OCI-LY1 (cell line): ENCODE measurements around the gene PSAT1.

ENCODE experiments used
- H2AFZ ChIP-seq: fragments of 200-600 bp; sonication (generic), shearing (Covaris generic); 2 replicates; pipeline ENCODE4 v1.6.0; 2014; ENCODE audit warnings: antibody characterized with exemption, mild to moderate bottlenecking, low read length
- H3F3A ChIP-seq: fragments of 200-600 bp; sonication (generic), shearing (Covaris generic); 2 replicates; pipeline ENCODE4 v1.6.0; 2014; ENCODE audit warnings: mild to moderate bottlenecking, antibody characterized with exemption, low read length, moderate library complexity; ENCODE audit not compliant: insufficient read depth
- H3K27ac ChIP-seq: fragments of 200-600 bp; sonication (generic); 2 replicates; pipeline ENCODE4 v1.5.1; 2014; ENCODE audit warnings: low read length, mixed run types, mild to moderate bottlenecking, low read depth; ENCODE audit not compliant: poor library complexity, severe bottlenecking
- H3K27me3 ChIP-seq: fragments of 200-600 bp; sonication (generic); 2 replicates; pipeline ENCODE4 v1.6.0; 2014; ENCODE audit warnings: antibody characterized with exemption, mild to moderate bottlenecking, low read length, moderate library complexity; ENCODE audit not compliant: insufficient read depth
- H3K36me3 ChIP-seq: fragments of 200-600 bp; sonication (generic); 2 replicates; pipeline ENCODE4 v1.6.1; 2014; ENCODE audit warnings: mild to moderate bottlenecking, antibody characterized with exemption, low read length, moderate library complexity, mixed read lengths; ENCODE audit not compliant: insufficient read depth
- H3K4me1 ChIP-seq: fragments of 200-600 bp; sonication (generic); 2 replicates; pipeline ENCODE4 v1.5.1; 2014; ENCODE audit warnings: mild to moderate bottlenecking, low read length, moderate library complexity; ENCODE audit not compliant: insufficient read depth, severe bottlenecking
- H3K4me2 ChIP-seq: fragments of 200-600 bp; sonication (generic), shearing (Covaris generic); 2 replicates; pipeline ENCODE4 v1.6.1; 2014; ENCODE audit warnings: low read length
- H3K4me3 ChIP-seq: fragments of 200-600 bp; sonication (generic); 2 replicates; pipeline ENCODE4 v1.5.1; 2014; ENCODE audit warnings: low read length, low read depth, mild to moderate bottlenecking, mixed read lengths; ENCODE audit not compliant: poor library complexity, severe bottlenecking
- H3K79me2 ChIP-seq: fragments of 200-600 bp; shearing (Covaris generic); 2 replicates; pipeline ENCODE4 v1.6.1; 2016; ENCODE audit warnings: mixed run types, low read length, mixed read lengths; ENCODE audit not compliant: insufficient read depth
- H3K9ac ChIP-seq: fragments of 200-600 bp; sonication (generic), shearing (Covaris generic); 2 replicates; pipeline ENCODE4 v1.6.1; 2014; ENCODE audit warnings: mild to moderate bottlenecking, low read length, mixed read lengths
- H3K9me2 ChIP-seq: fragments of 200-600 bp; sonication (generic), shearing (Covaris generic); 2 replicates; pipeline ENCODE4 v1.6.1; 2014; ENCODE audit warnings: low read depth, mild to moderate bottlenecking, low read length, mixed read lengths
- H3K9me3 ChIP-seq: fragments of 200-600 bp; shearing (Covaris generic); 2 replicates; pipeline ENCODE4 v1.6.1; 2014; ENCODE audit warnings: low read length, mixed read lengths
- H4K20me1 ChIP-seq: fragments of 200-600 bp; sonication (generic), shearing (Covaris generic); 2 replicates; pipeline ENCODE4 v1.6.0; 2016; ENCODE audit warnings: mild to moderate bottlenecking, low read length; ENCODE audit not compliant: insufficient read depth
- EZH2 ChIP-seq: fragments of 200-600 bp; sonication (generic), shearing (Covaris generic); IDR thresholded peaks from 2 replicates; pipeline ENCODE4 v1.8.0; 2017; ENCODE audit warnings: borderline replicate concordance, mixed run types, mild to moderate bottlenecking, antibody characterized with exemption, low read length, moderate library complexity, mixed read lengths
- TF ChIP-seq, protein P1 (sequence below): fragments of 200-600 bp; sonication (generic), shearing (Covaris generic); IDR thresholded peaks from 2 replicates; pipeline ENCODE4 v1.5.1; 2017; ENCODE audit warnings: mild to moderate bottlenecking, antibody characterized with exemption, low read length, moderate library complexity, mixed read lengths

Gene PSAT1

DNA sequence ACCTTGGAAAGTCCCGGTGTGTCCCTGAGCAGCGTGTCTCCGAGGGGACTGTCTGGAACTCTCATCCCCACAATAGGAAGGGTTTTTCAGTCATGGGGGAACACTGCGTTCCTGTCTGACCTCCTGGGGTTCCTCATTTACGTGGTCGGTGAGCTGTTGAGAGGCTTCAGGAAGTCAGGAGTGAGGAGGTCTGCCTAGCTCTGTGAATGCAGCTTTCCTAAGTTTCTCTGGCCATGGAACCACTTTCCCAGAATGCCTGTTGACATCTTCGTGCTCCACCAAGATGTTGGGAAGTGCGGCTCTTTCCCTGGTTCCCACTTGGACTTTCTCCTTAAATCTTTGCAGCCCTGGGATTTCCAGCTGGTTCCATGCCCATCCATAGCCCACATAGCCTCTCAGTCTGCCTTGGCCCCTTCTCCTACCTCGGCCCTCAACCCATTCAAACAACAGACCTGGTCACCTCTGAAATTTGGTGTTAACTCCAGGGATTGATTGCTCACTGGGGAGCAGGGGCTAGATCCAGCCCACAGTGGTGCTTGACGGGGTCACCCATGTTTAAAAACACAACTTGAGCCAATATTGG lies 27.2 kb downstream of the PSAT1 start:
- Histone ChIP-seq H3F3A (no peaks in the 10 kb centered on the region), H3K36me3 (peaks cover 51% of the 10 kb centered on the region), H3K9me2 (no peaks in the 10 kb centered on the region), H3K4me1 (no peaks in the 10 kb centered on the region), H3K27me3 (no peaks in the 10 kb centered on the region), H3K9me3 (no peaks in the 10 kb centered on the region), H3K27ac (no peak overlapping the region), H3K9ac (no peak overlapping the region), H3K4me2 (no peak overlapping the region), H3K4me3 (no peak overlapping the region), H2AFZ (no peak overlapping the region), H4K20me1 (no peaks in the 10 kb centered on the region), H3K79me2 (no peaks in the 10 kb centered on the region)
- TF ChIP-seq, protein P1, sequence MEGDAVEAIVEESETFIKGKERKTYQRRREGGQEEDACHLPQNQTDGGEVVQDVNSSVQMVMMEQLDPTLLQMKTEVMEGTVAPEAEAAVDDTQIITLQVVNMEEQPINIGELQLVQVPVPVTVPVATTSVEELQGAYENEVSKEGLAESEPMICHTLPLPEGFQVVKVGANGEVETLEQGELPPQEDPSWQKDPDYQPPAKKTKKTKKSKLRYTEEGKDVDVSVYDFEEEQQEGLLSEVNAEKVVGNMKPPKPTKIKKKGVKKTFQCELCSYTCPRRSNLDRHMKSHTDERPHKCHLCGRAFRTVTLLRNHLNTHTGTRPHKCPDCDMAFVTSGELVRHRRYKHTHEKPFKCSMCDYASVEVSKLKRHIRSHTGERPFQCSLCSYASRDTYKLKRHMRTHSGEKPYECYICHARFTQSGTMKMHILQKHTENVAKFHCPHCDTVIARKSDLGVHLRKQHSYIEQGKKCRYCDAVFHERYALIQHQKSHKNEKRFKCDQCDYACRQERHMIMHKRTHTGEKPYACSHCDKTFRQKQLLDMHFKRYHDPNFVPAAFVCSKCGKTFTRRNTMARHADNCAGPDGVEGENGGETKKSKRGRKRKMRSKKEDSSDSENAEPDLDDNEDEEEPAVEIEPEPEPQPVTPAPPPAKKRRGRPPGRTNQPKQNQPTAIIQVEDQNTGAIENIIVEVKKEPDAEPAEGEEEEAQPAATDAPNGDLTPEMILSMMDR, result no peak
- TF ChIP-seq EZH2, result no peak

DNA sequence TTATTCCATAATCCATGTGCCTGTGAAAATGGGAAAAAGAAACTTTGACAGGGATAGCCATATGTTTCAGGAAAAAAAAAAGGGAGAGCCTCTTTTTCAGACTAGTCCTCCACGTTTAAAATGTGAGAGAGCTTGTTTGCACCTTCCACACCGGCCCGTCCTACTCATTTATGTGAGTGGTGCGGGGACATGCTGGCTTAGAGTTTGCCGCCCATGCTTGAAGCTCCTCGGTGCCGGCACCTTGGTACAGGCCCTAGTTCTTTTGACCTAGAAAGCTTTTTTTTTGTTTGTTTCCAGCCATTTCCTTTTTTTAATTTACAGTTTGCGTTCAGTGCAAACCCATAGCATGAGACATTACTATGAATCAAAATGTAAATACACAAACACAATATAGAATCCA lies 27.8 kb downstream of the PSAT1 start:
- H3K9ac ChIP-seq, result no peak overlapping the region
- no peaks in the 10 kb centered on the region for H3F3A ChIP-seq
- no peak overlapping the region for H3K4me2 ChIP-seq
- no peaks in the 10 kb centered on the region for H3K9me3 ChIP-seq
- TF ChIP-seq, protein P1, result no peak
- TF ChIP-seq EZH2, result no peak
- H4K20me1 ChIP-seq, result no peaks in the 10 kb centered on the region
- no peaks in the 10 kb centered on the region for H3K4me1 ChIP-seq
- no peak overlapping the region for H3K27ac ChIP-seq
- H3K9me2 ChIP-seq, result no peaks in the 10 kb centered on the region
- H3K36me3 ChIP-seq, result peaks cover 48% of the 10 kb centered on the region
- H3K27me3 ChIP-seq, result no peaks in the 10 kb centered on the region
- H2AFZ ChIP-seq, result no peak overlapping the region
- no peak overlapping the region for H3K4me3 ChIP-seq
- no peaks in the 10 kb centered on the region for H3K79me2 ChIP-seq

DNA sequence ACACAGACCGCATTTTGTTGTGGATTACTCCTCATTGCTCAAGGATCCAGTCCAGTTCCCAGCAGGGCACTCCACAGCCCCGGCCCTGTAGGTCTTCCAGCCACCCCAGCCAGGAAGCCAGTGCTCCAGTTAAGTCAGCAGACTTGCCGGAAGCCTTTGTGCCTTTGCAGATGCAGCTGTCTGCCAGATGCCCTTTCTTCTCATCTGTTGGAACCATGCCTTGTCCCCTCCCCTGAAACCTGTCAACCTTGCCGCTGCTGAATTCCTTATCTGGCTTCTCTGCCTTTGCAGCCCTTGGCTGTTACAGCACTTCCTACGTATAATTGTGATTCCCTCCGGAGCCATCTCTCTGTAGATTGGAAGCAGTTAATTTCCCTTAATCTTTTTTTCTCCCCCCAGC lies 28.4 kb downstream of the PSAT1 start:
- Histone ChIP-seq H3K4me1 (no peaks in the 10 kb centered on the region), H3K9me3 (no peaks in the 10 kb centered on the region), H3K9ac (no peak overlapping the region), H3K27me3 (no peaks in the 10 kb centered on the region), H2AFZ (no peak overlapping the region), H3K27ac (no peak overlapping the region), H3K4me3 (no peak overlapping the region), H3F3A (no peaks in the 10 kb centered on the region), H3K79me2 (no peaks in the 10 kb centered on the region), H4K20me1 (no peaks in the 10 kb centered on the region), H3K36me3 (peaks cover 45% of the 10 kb centered on the region), H3K4me2 (no peak overlapping the region), H3K9me2 (no peaks in the 10 kb centered on the region)
- TF ChIP-seq EZH2, result no peak
- TF ChIP-seq, protein P1, result no peak
